Fibroblast of skin of abdomen (primary cell): ENCODE data around the gene UBE2L3.
"Not testable (repeated sequence)": the region's sequence is repeated elsewhere in the genome, so short reads cannot be mapped to it uniquely, and the experiment has no call there.

Source experiments
- DNase-seq: peaks from one replicate; pipeline ENCODE4 v3.0.0-alpha.2; 2013

The UBE2L3 gene

GRCh38 chr22:21571679-21572078 is 4.2 kb downstream of the UBE2L3 start:
- DNase-seq, result no peak

- DNase-seq, result no peak
These were observed 5.8 kb downstream of the UBE2L3 start for GRCh38 chr22:21573293-21573734.

- no peak for DNase-seq
These were observed 6.4 kb downstream of the UBE2L3 start for GRCh38 chr22:21573750-21574494.

GRCh38 chr22:21579474-21579851 is 11.9 kb downstream of the UBE2L3 start:
- DNase-seq, result no peak

GRCh38 chr22:21580623-21581007 is 13.1 kb downstream of the UBE2L3 start:
- DNase-seq, result not testable (repeated sequence)

GRCh38 chr22:21581009-21581713 is 13.6 kb downstream of the UBE2L3 start:
- DNase-seq, result not testable (repeated sequence)

GRCh38 chr22:21582801-21583740 is 15.6 kb downstream of the UBE2L3 start:
- no peak for DNase-seq

- no peak for DNase-seq
These were observed 17.9 kb downstream of the UBE2L3 start for GRCh38 chr22:21585389-21585788.

- DNase-seq, result peak; percentile 38
These were observed 20.5 kb downstream of the UBE2L3 start for GRCh38 chr22:21587803-21588611.

- DNase-seq, result no peak
These were observed 21.9 kb downstream of the UBE2L3 start for GRCh38 chr22:21589396-21589795.

- no peak for DNase-seq
These were observed 23.5 kb downstream of the UBE2L3 start for GRCh38 chr22:21590809-21591641.

GRCh38 chr22:21591695-21592094 is 24.2 kb downstream of the UBE2L3 start:
- no peak for DNase-seq

GRCh38 chr22:21592422-21592821 is 24.9 kb downstream of the UBE2L3 start:
- DNase-seq, result no peak

- DNase-seq, result no peak
These were observed 26.1 kb downstream of the UBE2L3 start for GRCh38 chr22:21593406-21594232.

- DNase-seq, result no peak
These were observed 27.4 kb downstream of the UBE2L3 start for GRCh38 chr22:21594865-21595452.

- DNase-seq, result not testable (repeated sequence)
These were observed 29.0 kb downstream of the UBE2L3 start for GRCh38 chr22:21596356-21597135.

- no peak for DNase-seq
These were observed 30.8 kb downstream of the UBE2L3 start for GRCh38 chr22:21598302-21598701.

- DNase-seq, result no peak
These were observed 31.8 kb downstream of the UBE2L3 start for GRCh38 chr22:21599053-21599893.
